ENCODE measurements around the gene OR2AT4.
"Not testable (repeated sequence)": the region's sequence is repeated elsewhere in the genome, so short reads cannot be mapped to it uniquely, and the experiment has no call there.

OR2AT4 gene

DNA sequence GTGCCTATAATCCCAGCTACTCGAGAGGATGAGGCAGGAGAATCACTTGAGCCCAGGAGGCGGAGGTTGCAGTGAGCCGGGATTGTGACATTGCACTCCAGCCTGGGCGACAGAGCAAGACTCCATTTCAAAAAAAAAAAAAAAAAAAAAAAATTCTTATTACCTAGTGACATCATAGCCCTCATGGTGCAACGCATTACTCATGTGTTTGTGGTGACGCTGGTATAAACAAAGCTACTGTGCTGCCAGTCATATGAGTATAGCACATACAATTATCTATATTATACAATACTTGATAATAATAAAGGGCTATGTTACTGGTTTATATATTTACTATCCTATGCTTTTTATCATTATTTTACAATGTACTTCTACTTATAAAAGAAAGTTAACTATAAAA, 41.2 kb downstream of the OR2AT4 start:
- H3K4me3 ChIP-seq (replicated peaks; ENCODE audit: low read depth, low read length): no peak overlapping the region
- DNase-seq (ENCODE audit: low read depth): no peak
- TF ChIP-seq CTCF (IDR thresholded peaks at IDR 0.05; ENCODE audit: low read length, missing control alignments): no peak

DNA sequence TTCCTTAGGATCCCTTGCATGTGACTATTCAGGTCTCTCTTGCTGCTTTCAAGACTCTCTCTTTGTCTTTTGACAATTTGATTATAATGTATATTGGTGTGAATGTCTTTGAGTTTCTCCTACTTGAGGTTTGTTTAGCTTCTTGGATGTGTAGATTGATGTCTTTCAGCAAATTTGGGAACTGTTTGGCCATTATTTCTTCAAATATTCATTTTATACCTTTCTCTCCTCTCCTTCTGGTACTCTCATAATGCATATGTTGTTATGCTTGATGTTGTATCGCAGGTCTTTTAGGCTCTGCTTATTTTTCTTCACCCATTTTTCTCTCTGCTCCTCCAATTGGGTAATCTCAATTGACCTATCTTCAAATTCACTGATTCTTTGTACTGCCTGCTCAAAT, 44.2 kb downstream of the OR2AT4 start:
- no peak for TF ChIP-seq CTCF (IDR thresholded peaks at IDR 0.05; ENCODE audit: low read length, missing control alignments)
- H3K4me3 ChIP-seq (replicated peaks; ENCODE audit: low read depth, low read length): no peak overlapping the region
- DNase-seq (ENCODE audit: low read depth): no peak

- no peak for TF ChIP-seq CTCF (IDR thresholded peaks at IDR 0.05; ENCODE audit: low read length, missing control alignments)
- H3K4me3 ChIP-seq (replicated peaks; ENCODE audit: low read depth, low read length): no peak overlapping the region
- no peak for DNase-seq (ENCODE audit: low read depth)
These were observed 45.6 kb downstream of the OR2AT4 start for GRCh38 chr11:75051043-75051442.

- DNase-seq (ENCODE audit: low read depth): no peak
- H3K4me3 ChIP-seq (replicated peaks; ENCODE audit: low read depth, low read length): no peak overlapping the region
- TF ChIP-seq CTCF (IDR thresholded peaks at IDR 0.05; ENCODE audit: low read length, missing control alignments): no peak
These were observed 46.2 kb downstream of the OR2AT4 start for GRCh38 chr11:75050516-75050915.

- DNase-seq (ENCODE audit: low read depth); H3K4me3 ChIP-seq (replicated peaks; ENCODE audit: low read depth, low read length): not testable (repeated sequence)
These were observed 47.0 kb downstream of the OR2AT4 start for GRCh38 chr11:75049501-75050266.

DNA sequence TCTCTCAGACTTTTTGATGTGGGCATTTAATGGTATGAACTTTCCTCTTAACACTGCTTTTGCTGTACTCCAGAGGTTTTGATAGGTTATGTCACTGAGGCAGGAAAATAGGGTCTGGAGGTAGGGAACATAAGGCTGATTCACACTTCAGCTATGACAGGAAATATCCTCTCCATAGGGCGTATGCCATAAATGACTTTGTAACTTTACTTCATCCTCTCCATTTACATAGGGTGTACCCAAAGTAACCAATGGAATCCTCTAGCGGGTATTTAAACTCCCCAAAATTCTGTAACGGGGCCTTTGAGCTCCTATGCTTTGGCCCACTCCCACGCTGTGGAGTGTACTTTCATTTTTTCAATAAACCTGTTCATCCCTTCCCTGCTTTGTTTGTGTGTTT, 49.5 kb downstream of the OR2AT4 start:
- no peak for TF ChIP-seq CTCF (IDR thresholded peaks at IDR 0.05; ENCODE audit: low read length, missing control alignments)
- H3K4me3 ChIP-seq (replicated peaks; ENCODE audit: low read depth, low read length): no peak overlapping the region
- DNase-seq (ENCODE audit: low read depth): no peak

- DNase-seq (ENCODE audit: low read depth); H3K4me3 ChIP-seq (replicated peaks; ENCODE audit: low read depth, low read length): not testable (repeated sequence)
These were observed 50.0 kb downstream of the OR2AT4 start for GRCh38 chr11:75046668-75047067.

- not testable (repeated sequence) for H3K4me3 ChIP-seq (replicated peaks; ENCODE audit: low read depth, low read length); DNase-seq (ENCODE audit: low read depth)
These were observed 52.1 kb downstream of the OR2AT4 start for GRCh38 chr11:75044381-75045170.

DNA sequence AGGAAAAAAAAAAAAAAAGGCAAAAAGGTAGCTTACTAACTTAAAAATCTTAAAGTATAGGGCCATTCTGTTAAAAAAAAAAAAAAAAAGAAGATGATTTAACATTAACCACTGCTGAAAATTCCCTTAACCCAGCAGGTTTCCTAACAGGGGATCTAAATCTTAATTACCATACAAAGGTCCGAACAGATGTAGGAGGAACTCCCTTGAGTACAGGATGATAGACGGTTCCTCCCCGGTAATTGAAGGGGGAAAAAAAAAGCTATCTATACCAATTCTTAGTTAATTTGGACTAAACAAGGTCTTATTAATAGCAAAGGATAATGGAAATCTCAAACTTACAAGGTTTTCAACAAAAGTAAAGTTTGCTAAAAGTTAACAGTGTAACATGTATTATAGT, 54.9 kb downstream of the OR2AT4 start:
- not testable (repeated sequence) for H3K4me3 ChIP-seq (replicated peaks; ENCODE audit: low read depth, low read length); DNase-seq (ENCODE audit: low read depth)

Data from fibroblast of pulmonary artery (primary cell).